K562 (cell line): ENCODE data around the gene NRARP. TPM values are rescaled to one million over a fixed set of nuclear protein-coding genes. Genes with fewer than 3 reads are reported as not detected.
A peak's percentile ranks its signal among the peaks of the same experiment; 100 is the strongest.

Experiments
- ATAC-seq: fragments of 200-7000 bp; cut with Tn5 transposase; 3 replicates; pipeline ENCODE4 v1.9.1; 2020; ENCODE audit warnings: moderate library complexity
- BruUV-seq: library from RNA; stranded (reverse); fragments of 400-500 nt; replicated peaks from 2 replicates; lab custom pipeline; 2021; lab: Mats Ljungman, UMichigan
- CTCF ChIA-PET: fragments of 300-600 bp; formaldehyde crosslinking; extraction: SDS; loops from one replicate; lab custom pipeline; 2021; ENCODE audit warnings: low intra/inter-chr PET ratio; lab: Yijun Ruan, JAX
- POLR2A ChIA-PET: fragments of 300-600, 350-650 bp; sonication (Branson Sonifier 250); formaldehyde crosslinking; extraction: SDS; loops from one replicate; lab custom pipeline; 2021; ENCODE audit warnings: antibody characterized with exemption, inconsistent platforms; lab: Yijun Ruan, JAX
- DNase-seq, 4 experiments: peaks; one replicate each; pipeline versions ENCODE4 v3.0.0 to v3.0.0-alpha.2; 2011 to 2018; ENCODE audit warnings: low spot score in 3 of 4, mixed read lengths in 3 of 4; ENCODE audit errors: extremely low read depth in 1 of 4
- FAIRE-seq: peaks from 2 replicates; lab custom pipeline; 2011; peaks lifted over from hg19 to GRCh38; lab: Jason Lieb, UNC
- H2AFZ ChIP-seq: 2 replicates; pipeline ENCODE4 v1.6.0; 2011; ENCODE audit warnings: low read depth, low read length, control low read depth, inconsistent platforms
- H3K27ac ChIP-seq: fragments of 200-600 bp; 3 replicates; pipeline ENCODE4 v1.8.0; 2011; ENCODE audit warnings: low read depth, mild to moderate bottlenecking, control low read depth, inconsistent platforms, low read length, moderate library complexity, mixed read lengths; ENCODE audit errors: extremely low read depth
- H3K27me3 ChIP-seq, 2 experiments: fragments of 300-600 bp in 1 of 2; 2 replicates in 1 of 2; 3 replicates in 1 of 2; pipeline versions ENCODE4 v1.6.0 to v1.8.0; 2011; ENCODE audit warnings: inconsistent platforms in 2 of 2, low read length in 2 of 2, mild to moderate bottlenecking in 1 of 2, mixed read lengths in 1 of 2, moderate library complexity in 1 of 2; ENCODE audit not compliant: control insufficient read depth in 2 of 2, insufficient read depth in 2 of 2
- H3K36me3 ChIP-seq: fragments of 300-600 bp; 3 replicates; pipeline ENCODE4 v1.8.0; 2011; ENCODE audit warnings: mild to moderate bottlenecking, low read length, inconsistent platforms; ENCODE audit not compliant: control insufficient read depth, insufficient read depth
- H3K4me1 ChIP-seq, 2 experiments: fragments of 200-600 bp in 1 of 2; replicated peaks in 1 of 2; 2 replicates in 1 of 2; 3 replicates in 1 of 2; pipeline versions ENCODE4 v1.5.1 to v1.8.0; 2011; ENCODE audit warnings: inconsistent platforms in 2 of 2, low read length in 2 of 2, mild to moderate bottlenecking in 1 of 2, mixed read lengths in 1 of 2, moderate library complexity in 1 of 2; ENCODE audit not compliant: control insufficient read depth in 2 of 2, insufficient read depth in 2 of 2
- H3K4me2 ChIP-seq: 2 replicates; pipeline ENCODE4 v1.6.1; 2011; ENCODE audit warnings: low read length, control low read depth, inconsistent platforms, mixed read lengths; ENCODE audit not compliant: insufficient read depth
- H3K4me3 ChIP-seq: fragments of 200-600 bp; sonication (generic), shearing (Covaris generic); 2 replicates; pipeline ENCODE4 v1.5.1; 2016; ENCODE audit warnings: control low read depth, inconsistent platforms
- H3K79me2 ChIP-seq: fragments of 200-600 bp; 3 replicates; pipeline ENCODE4 v1.8.0; 2011; ENCODE audit warnings: low read length, inconsistent platforms; ENCODE audit not compliant: control insufficient read depth, insufficient read depth
- H3K9ac ChIP-seq, 2 experiments: 2 replicates each; pipeline versions ENCODE4 v1.6.0 to v1.6.1; 2011; ENCODE audit warnings: low read depth in 2 of 2, low read length in 2 of 2, control low read depth in 1 of 2, inconsistent platforms in 1 of 2, mild to moderate bottlenecking in 1 of 2, mixed read lengths in 1 of 2; ENCODE audit not compliant: insufficient read depth in 1 of 2
- H3K9me1 ChIP-seq: one replicate; pipeline ENCODE4 v1.6.0; 2011; ENCODE audit warnings: inconsistent platforms, mild to moderate bottlenecking, low read length, moderate library complexity; ENCODE audit not compliant: control insufficient read depth, insufficient read depth
- H3K9me3 ChIP-seq: replicated peaks from 2 replicates; pipeline ENCODE4 v1.5.1; 2011; ENCODE audit warnings: low read depth, low read length, inconsistent platforms; ENCODE audit not compliant: control insufficient read depth, insufficient read depth
- H4K20me1 ChIP-seq: replicated peaks from 2 replicates; pipeline ENCODE4 v1.6.1; 2011; ENCODE audit warnings: low read length, inconsistent platforms, mixed read lengths; ENCODE audit not compliant: control insufficient read depth, insufficient read depth
- ATF4 ChIP-seq: fragments of 450-650 bp; formaldehyde crosslinking; IDR thresholded peaks from 2 replicates; pipeline ENCODE4 v1.4.0; 2022; ENCODE audit warnings: mild to moderate bottlenecking, moderate library complexity
- FOXA3 ChIP-seq, 2 experiments: fragments of 450-650 bp in 1 of 2; sonication (generic) in 1 of 2; formaldehyde crosslinking; IDR thresholded peaks in 1 of 2; conservative IDR thresholded peaks in 1 of 2; 2 replicates each; pipeline versions ENCODE4 v1.4.0 to v1.8.0; 2020 to 2022; ENCODE audit warnings: mild to moderate bottlenecking in 2 of 2, missing genetic modification reagents in 1 of 2
- IRF1 ChIP-seq: sonication (generic); formaldehyde crosslinking; IDR thresholded peaks from 2 replicates; pipeline ENCODE4 v1.8.0; 2022; ENCODE audit warnings: missing genetic modification reagents, mild to moderate bottlenecking, borderline replicate concordance
- L3MBTL2 ChIP-seq: fragments of 450-650 bp; IDR thresholded peaks from 2 replicates; pipeline ENCODE4 v1.6.1; 2016; ENCODE audit warnings: mild to moderate bottlenecking, moderate library complexity
- NONO ChIP-seq, 2 experiments: fragments of 200-400 bp in 1 of 2; fragments of 450-650 bp in 1 of 2; formaldehyde crosslinking in 1 of 2; IDR thresholded peaks; 2 replicates each; pipeline ENCODE4 v1.6.1; 2017; ENCODE audit warnings: low read depth in 2 of 2, mild to moderate bottlenecking in 2 of 2, moderate library complexity in 2 of 2, low read length in 1 of 2
- PRMT5 ChIP-seq: sonication (generic); formaldehyde crosslinking; IDR thresholded peaks from 2 replicates; pipeline ENCODE4 v1.5.0; 2020; ENCODE audit warnings: missing genetic modification reagents
- RBM14 ChIP-seq: fragments of 200-400 bp; formaldehyde crosslinking; IDR thresholded peaks from 2 replicates; pipeline ENCODE4 v1.6.1; 2018; ENCODE audit warnings: low read depth, mild to moderate bottlenecking, low read length, moderate library complexity, borderline replicate concordance; ENCODE audit not compliant: insufficient read depth
- RBM22 ChIP-seq: fragments of 200-400 bp; formaldehyde crosslinking; IDR thresholded peaks from 2 replicates; pipeline ENCODE4 v1.6.1; 2018; ENCODE audit warnings: low read length, low read depth; ENCODE audit not compliant: poor library complexity, severe bottlenecking
- ZBED1 ChIP-seq: IDR thresholded peaks from 2 replicates; pipeline ENCODE4 v1.6.1; 2014
- ZBTB2 ChIP-seq: fragments of 450-650 bp; IDR thresholded peaks from 2 replicates; pipeline ENCODE4 v1.6.1; 2016; ENCODE audit warnings: antibody characterized with exemption
- ZNF143 ChIP-seq: sonication (generic); formaldehyde crosslinking; IDR thresholded peaks from 2 replicates; pipeline ENCODE4 v1.9.0; 2022; ENCODE audit warnings: mild to moderate bottlenecking, missing genetic modification reagents
- ZNF766 ChIP-seq: fragments of 200-800 bp; sonication (Bioruptor generic); conservative IDR thresholded peaks from 2 replicates; pipeline ENCODE4 v1.6.1; 2016; ENCODE audit warnings: missing genetic modification characterization, missing compliant biosample characterization
- WGBS: fragments of 100-300 bp; shearing (Covaris generic); methylation state at CpG from one replicate; pipeline ENCODE4 v1.1.6; 2016; ENCODE audit warnings: low coverage, mixed read lengths; ENCODE audit not compliant: insufficient coverage; ENCODE audit errors: missing lambda C conversion rate; 5-methylcytosine and 5-hydroxymethylcytosine counted together
- in situ Hi-C: fragments of 300-500 bp; cut with MboI; formaldehyde crosslinking; loops from 4 replicates; pipeline ENCODE4 v1.15.0; 2018; ENCODE audit warnings: inconsistent platforms, mixed read lengths
- intact Hi-C: fragments of 100-400 bp; cut with micrococcal nuclease; formaldehyde crosslinking; loops from 2 replicates; pipeline ENCODE4 v1.14.2; 2022
- polyA plus RNA-seq, 8 experiments: library from polyadenylated mRNA; depleted of rRNA in 4 of 8; stranded (reverse) in 5 of 8; unstranded in 3 of 8; fragments of >200 nt; fragmentation: Nextera tagmentation in 2 of 8; fragmentation: Illumina TruSeq in 1 of 8; extraction: Ambion mirVana in 2 of 8; extraction: Trizol in 1 of 8; gene quantifications; 2 replicates each; pipeline versions ENCODE4 v1.2.1 to v1.2.3, GENCODE V29; 2011 to 2014; ENCODE audit warnings: inconsistent platforms in 1 of 8, missing spikeins in 1 of 8
- total RNA-seq, 7 experiments: library from RNA; depleted of rRNA in 6 of 7; stranded (reverse); fragments of >200 nt in 6 of 7; fragmentation: Illumina TruSeq in 2 of 7; extraction: Trizol in 2 of 7; gene quantifications; 2 replicates each; pipeline versions ENCODE4 v1.2.1 to v1.2.3, GENCODE V29; 2011 to 2021; ENCODE audit warnings: low replicate concordance in 1 of 7

Gene NRARP
- total and polyA plus RNA-seq, 9 of the 15 experiments (the other 6 are each of a cell fraction or from before 2014, with no cell fraction given): 2.0 to 24.5 (median 7.2) TPM; not detected in 2

GRCh38 chr9:137302449-137303150, 529 bp upstream of the NRARP start:
- no peaks in the 10 kb centered on the region for H3K9me3 ChIP-seq
- H3K9ac ChIP-seq: peak overlapping the region; percentile 63 to 91
- CTCF ChIA-PET: interaction anchor here (0.7 kb wide), 1 partner anchor 143 kb away, joined by 4 read pairs; no protein-coding TSS in a partner anchor
- H3K9me1 ChIP-seq: peaks cover 7% of the 10 kb centered on the region
- WGBS: 10% methylated on average over 42 of the region's 78 CpGs
- peak overlapping the region; percentile 60 for H3K4me2 ChIP-seq
- in situ Hi-C loops (no loop called here), intact Hi-C loops (loop anchor here (5.0 to 10.0 kb wide), 4 partner anchors 60 to 230 kb away; partner anchors contain the start of genes EXD3, NOXA1 and TUBB4B)
- peaks cover 8% of the 10 kb centered on the region; the same call in 1 of the 3 replicates for H3K36me3 ChIP-seq
- H3K79me2 ChIP-seq: peaks cover 28% of the 10 kb centered on the region
- ATAC-seq (peak; percentile 24), DNase-seq (peak in 2 of 4 experiments; percentile 94 to 95), FAIRE-seq (no peak)
- H3K4me1 ChIP-seq: peaks cover 27 to 86% of the 10 kb centered on the region in 2 experiments
- TSS peak; percentile 69 for BruUV-seq
- H3K27ac ChIP-seq: peak overlapping the region; percentile 83
- POLR2A ChIA-PET: interaction anchor here (0.7 to 2.3 kb wide), 14 partner anchors 11 to 173 kb away, joined by 3 to 10 read pairs (median 6); partner anchors contain the start of genes ANAPC2 and SSNA1
- H3K27me3 ChIP-seq: no peaks in the 10 kb centered on the region
- peak overlapping the region; percentile 51 for H2AFZ ChIP-seq
- peaks cover 13% of the 10 kb centered on the region for H4K20me1 ChIP-seq
- H3K4me3 ChIP-seq: peak overlapping the region; percentile 46
- TF ChIP-seq NONO (IDR thresholded peaks at IDR 0.05; ENCODE audit: low read depth in 2 of 2, low read length in 1 of 2) (peak in 1 of 2 experiments; percentile 7; a peak in 1 of 4 replicates), ZNF143 (CRISPR knock-in tag) (0 out of 2 replicates have a peak, but pooled peaks have one; percentile 30), ZBTB2 (0 out of 2 replicates have a peak, but pooled peaks have one; percentile 50), FOXA3 (CRISPR knock-in tag; conservative IDR thresholded peaks at IDR 0.05 in 1 of 2, IDR thresholded peaks at IDR 0.05 in 1 of 2) (peak in 1 of 2 experiments; percentile 40; a peak in 1 of 4 replicates), L3MBTL2 (peak; percentile 89), ATF4 (no peak), ZNF766 (0 out of 2 replicates have a peak, but pooled peaks have one; percentile 32), ZBED1 (no peak), PRMT5 (0 out of 2 replicates have a peak, but pooled peaks have one; percentile 19), RBM22 (peak; percentile 78), IRF1 (CRISPR knock-in tag) (peak; percentile 85; the same call in 1 of the 2 replicates), RBM14 (0 out of 2 replicates have a peak, but pooled peaks have one; percentile 79)
